Astrocyte of the hippocampus (primary cell): ENCODE results near the gene RIPK4.

Experiments used
- DNase-seq: peaks from one replicate; pipeline ENCODE4 v3.0.0; 2011; ENCODE audit warnings: low read depth, low spot score

RIPK4 gene

DNA sequence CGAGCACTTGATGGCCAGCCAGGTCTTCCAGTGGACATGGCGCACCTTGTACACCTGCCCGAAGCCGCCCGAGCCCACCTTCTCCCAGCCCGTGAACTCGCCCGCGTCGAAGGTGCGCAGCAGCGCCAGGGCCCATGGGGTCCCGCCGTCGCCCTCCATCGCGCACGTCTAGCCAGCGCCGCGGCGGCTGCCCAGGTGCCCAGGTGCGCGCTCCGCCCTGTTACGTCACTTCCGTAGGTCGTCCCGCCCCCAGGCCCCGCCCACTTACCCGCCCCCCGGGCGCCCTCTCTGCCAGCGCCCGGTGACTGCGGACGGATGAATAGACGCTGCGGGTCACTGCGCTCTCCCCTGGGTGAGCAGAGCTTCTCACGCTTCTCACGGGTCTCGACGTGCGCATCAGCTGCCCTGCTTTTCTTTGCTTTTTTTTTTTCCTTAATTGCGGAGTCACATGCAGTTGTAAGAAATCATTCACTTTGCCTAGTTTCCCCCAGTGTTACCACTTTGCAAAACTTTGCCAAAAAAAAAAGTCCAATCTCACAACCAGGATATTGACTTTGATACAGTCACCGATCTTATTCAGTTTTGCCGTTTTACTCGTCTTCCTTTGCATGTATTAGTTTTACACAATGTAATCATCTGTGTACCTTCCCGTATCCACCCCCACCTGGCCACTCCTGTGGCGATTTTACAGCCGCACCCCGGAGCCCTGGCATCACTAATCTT lies at the start of gene RIPK4:
TSS of gene RIPK4 (minus strand) at position 170 of the 723 bp plus-strand sequence. CDS start at position 159, 11 bp downstream.
- DNase-seq = peak; percentile 87

DNA sequence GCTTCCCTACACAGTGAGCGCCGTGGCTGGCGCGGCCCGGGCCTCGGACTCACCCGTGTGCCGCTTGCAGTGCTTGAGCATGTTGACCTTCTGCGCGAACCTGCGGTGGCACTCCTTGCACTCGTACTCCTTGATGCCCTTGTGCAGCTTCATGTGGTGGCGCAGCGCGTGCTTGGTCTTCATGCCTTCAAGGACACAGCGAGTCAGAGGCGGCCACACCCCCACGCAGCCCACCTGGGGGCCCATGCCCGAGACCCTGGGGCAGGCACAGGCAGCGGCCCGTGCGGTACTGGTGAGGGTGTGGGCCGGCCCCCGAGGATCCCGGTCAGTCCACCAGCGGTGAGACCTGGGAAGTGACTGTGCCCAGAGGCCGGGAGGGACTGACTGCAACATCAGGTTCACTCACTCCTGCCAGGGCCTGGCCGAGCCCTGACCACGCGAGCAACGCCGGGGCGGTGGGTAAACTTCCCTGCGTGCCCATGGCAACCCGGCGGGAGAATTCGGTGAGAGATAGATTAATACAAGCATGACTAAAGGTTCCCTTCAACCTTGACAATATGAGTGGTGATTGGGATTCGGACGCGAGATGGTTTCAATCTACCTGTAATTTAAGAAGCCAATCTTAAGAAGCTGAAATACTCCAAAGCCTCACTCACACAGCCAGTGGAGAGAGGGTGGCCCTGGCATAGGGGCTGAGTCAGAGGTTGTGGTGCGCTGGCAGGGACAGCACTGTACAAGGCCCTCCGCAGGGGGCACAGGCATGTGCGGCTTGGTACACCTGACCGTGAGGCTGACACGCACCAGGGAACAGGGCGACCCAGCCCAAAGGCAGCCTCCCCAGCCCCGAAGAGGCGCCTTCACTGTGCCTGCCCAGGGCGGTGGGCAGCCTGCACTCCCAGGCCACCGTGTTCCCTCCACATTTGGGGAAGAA lies 49.1 kb upstream of the RIPK4 start:
- DNase-seq = no peak

DNA sequence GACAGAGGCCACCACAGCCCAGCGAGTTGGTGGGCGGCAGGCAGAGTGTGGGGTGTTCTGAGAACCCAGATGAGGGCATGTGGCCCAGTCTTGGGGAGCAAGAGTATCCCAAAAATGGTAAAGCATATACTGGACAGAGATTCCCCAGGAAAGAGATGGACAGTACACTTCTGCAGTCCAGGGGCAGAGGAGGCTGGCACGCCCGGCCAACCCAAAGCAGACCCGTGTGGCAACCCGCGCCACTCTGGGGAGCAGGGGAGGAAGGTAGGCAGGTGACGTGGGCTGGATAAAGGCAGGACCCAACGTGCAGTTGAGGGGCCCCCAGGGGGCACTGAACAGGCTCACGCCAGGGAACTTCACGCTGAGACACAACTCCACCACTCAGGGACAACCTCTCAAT lies 46.4 kb upstream of the RIPK4 start:
- no peak for DNase-seq

DNA sequence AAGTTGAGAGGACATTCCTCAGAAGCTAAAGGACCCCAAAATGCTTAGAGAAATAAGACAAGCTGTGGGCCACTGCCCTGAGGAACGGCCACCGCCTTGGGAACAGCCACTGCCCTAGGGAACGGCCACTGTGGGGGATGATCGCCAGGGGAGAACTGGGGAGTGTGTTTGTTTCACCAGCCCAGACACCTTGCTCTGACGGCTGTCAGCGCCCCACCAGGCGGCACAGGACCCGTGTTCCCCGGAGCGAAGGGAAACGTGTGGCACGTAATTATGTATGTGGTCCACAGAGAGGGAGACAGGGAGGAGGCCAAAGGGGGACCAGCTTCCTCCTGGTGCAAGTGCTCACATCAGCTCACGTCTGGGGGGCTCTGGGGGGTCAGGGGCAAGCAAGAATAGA lies 45.8 kb upstream of the RIPK4 start:
- DNase-seq = no peak

DNA sequence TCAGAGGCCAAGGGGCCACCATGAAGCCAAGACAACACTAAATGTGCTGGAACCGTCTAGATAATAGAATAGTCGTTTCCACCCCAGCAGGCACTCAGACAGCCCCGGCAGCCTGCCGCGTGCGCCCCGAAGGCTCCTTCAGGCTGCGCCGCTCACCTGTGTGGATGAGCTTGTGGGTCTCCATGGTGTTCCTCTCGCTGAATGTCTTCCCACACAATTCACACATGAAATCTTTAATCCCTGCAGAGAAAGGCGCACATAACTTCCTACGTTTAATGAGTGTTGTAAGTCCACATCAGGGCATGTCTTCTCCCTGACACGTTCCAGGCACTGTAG lies 43.7 kb upstream of the RIPK4 start:
- no peak for DNase-seq

DNA sequence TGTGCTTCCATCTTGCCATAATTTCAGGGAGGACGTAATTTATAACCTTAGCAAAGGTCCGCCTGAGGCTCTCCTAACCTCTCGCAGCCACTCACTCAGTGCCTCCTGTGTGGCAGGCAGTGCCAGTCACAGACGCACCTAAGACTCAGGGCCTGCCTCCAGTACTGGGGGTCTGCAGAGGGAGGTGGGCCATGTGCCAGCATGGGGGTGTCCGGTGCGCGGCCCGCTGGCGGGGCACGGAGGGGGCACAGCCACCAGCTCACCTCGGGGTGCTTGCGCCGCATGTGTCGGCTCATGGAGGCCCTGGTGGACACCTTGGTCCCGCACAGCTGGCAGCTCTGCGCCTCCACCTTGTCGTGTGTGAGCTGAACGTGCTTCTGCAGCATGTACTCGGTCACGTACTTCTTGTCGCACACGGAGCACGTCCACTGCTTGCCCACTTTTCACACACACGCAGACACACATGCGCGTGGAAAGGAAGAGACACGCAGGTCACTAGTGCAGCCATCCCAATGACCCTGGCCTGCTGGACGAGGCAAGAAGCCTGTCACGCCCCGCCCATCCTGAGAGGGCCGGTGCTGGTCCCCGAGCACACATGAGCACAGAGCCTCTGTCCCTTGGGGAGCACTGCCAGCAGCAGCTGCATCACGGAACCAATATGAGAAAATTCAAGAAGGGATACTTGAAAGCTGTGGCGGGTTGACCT lies 43.2 kb upstream of the RIPK4 start:
- no peak for DNase-seq

DNA sequence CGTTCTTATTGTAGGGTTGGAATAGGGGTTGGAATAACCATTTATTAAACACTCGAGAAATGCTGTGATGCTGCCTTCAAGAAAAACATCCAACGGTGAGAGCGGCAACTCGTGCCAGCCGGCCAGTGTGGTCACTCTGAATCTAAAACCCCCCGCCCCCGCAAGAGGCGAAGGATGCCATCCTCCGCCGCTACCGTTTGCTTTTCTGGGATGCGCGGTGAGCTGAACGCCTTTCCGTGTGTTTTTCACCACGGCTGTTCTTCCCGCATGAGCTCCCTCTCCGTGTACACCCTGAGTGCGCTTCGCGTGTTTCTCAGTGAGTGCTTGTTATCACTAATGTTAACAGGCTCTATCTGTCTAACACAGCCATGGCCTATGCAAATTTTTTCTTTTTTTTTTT lies 42.0 kb upstream of the RIPK4 start:
- DNase-seq = no peak

DNA sequence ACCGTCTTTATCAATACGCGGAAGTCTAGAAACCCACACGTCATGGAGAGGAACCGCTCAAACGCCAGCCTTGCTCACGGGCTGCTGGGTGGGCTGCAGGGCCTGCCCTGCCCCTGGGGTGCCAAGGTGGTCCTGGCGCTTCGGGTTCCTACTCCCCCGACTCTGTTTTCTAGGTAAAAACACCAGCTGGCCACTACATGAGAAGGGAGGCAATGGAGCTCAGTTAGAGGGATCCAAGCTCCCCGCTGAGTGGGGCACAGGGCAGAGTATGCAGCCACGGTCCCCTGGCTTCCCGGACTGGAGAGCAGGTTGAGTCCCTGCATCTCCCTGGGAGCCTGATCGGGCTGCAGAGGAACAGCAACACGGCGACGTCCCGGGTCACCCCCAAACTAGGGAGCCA lies 41.2 kb upstream of the RIPK4 start:
- DNase-seq = no peak

DNA sequence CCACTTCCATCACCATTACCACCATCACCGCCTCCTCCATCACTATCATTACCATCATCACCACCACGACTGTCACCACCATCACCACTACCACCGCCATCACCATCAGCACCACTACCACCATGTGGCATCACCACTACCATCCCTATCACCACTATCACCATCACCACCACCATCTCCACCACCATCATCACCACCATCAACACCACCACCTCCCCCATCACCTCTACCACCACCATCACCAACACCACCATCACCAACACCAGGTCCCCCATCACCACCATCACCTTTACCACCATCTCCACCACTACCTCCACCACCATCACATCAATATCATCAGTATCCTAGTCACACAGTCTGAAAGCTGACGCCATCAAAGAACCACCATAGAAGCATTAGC lies 39.9 kb upstream of the RIPK4 start:
- DNase-seq = no peak

DNA sequence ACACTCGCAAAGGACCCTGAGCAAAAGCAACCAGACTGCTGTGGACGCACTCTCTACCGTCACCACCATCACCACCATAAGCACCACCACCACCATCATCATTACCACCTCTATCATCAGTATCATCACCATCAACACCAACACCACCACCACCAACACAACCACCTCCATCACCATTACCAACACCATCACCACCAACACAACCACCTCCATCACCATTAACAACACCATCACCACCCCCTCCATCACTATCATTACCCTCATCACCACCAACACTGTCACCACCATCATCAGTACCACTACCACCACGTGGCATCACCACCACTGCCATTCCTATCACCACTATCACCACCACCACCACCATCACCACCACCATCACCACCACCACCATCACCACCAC lies 38.8 kb upstream of the RIPK4 start:
- DNase-seq = no peak

DNA sequence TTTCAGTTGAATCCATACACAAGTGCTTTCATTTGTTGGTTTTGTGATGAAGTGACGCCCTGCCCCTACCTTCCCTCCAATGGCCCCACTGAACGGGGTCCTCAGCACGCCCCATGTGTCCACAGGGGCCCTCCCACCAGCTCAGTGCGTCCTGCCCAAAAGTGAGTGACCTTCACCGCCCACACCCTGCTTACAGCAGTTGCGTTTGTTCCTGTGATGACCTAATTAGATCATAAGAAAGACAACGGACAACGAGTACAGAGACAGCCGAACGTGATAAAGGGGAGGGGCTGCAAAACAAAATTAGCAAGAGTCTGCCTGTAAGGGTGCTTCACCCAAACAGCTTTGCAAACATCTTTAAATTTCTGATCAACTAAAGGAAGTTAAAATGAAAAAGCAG lies 38.2 kb upstream of the RIPK4 start:
- DNase-seq = no peak

DNA sequence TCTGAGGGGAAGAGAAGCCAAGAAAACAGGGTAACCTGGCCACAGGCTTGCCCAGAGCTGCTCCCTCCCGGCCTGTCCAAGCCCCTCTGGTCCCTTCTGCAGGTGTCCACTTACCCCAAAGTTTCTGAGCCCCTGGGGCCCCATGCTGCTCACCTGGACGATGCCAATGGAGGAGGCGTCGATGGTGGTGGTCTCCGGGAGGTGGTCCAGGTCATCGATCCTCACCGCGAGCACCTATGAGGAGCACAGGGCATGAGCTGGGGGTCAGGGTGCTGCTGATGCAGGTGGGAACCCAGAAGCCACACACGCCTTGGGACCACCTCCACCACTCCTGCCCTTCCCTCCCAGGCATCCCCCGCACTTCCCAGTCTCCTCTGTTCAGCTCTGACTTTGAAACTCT lies 37.5 kb upstream of the RIPK4 start:
- no peak for DNase-seq

DNA sequence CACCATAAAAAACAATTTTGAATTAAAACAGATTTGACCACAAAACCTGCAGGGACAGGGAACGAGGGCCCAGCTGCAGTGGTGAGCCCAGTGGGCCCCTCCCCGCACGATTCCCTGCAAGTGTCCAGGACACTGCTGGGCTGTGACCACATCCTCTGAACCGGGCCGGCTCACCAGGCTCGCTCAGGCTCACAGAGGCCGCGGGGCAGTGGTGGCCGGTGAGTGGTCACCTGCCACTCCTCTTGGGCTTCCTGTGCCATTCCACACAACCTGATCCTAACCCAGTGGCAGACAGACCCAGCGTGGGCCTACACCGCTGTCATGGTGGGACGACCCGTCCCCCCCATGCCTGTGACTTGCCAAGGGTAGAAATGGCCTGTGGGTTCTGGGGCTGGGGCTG lies 36.5 kb upstream of the RIPK4 start:
- DNase-seq = no peak

DNA sequence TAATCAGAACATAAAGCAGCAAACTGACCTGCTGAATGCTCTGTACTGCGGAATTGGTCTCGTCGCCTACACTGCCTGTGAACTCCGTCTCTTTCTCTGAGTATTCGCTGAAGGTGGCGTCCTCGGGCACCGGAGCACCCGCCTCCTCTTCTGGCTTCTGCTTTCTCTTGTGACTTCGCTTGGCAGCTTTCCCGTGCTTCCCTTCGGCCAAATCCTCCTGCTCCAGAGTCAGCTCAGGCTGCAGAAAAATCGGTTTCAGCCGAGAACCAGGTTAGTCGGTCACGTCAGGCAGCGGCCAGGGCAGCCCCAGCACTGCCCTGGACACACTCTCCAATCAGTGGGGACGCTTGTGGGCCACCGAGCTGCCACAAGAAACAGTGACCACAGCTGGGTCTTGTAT lies 35.8 kb upstream of the RIPK4 start:
- peak; percentile 27 for DNase-seq

DNA sequence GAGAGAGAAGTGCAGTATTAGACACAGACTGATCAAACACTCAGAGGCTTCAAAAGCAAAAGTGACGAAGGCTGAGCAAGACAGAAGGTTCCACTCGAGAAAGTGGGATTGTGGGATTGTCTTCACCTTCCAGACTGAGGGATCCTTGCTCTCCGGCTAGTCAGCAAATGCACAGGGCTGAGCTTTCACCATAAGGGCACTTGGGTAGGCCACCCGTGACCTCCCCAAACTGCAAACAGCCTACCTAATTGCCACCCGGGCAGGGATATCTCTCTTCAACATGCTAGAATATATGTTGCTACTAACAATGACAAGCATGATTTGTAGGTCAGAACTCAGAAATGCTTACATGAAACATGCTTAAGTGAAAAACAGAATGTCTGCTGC lies 35.3 kb upstream of the RIPK4 start:
- DNase-seq = no peak

DNA sequence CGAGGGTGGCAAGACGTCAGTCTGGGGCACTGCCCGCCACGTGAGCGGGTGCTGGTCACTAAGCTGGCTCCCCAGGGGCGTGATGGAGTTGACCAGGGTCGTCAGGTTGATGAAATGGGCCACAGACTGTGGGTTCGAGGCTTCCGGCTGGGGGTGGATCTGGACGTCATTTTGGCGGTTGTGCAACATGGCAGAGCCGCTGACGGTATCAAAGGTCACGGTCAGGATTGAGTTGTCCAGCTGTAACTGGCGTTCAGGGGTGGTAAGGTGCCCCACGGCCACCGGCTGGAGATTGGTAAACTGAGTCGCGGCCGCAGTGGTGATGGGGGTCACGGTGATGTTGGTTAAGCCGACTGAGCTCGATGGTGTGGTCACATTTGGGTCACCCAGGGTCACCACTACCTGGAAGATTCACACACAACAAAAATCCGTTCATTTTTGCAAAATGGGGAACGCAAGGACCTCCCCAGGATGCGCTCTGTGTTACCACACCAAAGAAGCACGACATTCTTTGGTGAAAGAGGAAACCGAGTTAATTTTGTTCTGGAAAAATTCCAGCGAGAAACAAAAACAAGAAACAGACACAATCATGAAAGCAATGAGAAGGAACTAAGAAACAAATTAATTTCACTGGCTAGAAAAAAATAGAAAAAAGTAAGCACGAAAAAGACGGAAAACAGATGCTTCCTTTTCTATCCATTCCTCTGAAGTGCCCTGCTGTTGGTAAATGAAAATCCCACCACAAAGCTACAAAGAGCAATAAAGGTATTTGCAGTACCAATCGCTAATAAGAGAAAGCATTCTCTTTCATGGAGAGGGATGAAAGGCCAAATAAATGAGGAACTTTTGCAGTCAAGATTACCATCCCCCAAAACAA lies 34.7 kb upstream of the RIPK4 start:
- DNase-seq = no peak

DNA sequence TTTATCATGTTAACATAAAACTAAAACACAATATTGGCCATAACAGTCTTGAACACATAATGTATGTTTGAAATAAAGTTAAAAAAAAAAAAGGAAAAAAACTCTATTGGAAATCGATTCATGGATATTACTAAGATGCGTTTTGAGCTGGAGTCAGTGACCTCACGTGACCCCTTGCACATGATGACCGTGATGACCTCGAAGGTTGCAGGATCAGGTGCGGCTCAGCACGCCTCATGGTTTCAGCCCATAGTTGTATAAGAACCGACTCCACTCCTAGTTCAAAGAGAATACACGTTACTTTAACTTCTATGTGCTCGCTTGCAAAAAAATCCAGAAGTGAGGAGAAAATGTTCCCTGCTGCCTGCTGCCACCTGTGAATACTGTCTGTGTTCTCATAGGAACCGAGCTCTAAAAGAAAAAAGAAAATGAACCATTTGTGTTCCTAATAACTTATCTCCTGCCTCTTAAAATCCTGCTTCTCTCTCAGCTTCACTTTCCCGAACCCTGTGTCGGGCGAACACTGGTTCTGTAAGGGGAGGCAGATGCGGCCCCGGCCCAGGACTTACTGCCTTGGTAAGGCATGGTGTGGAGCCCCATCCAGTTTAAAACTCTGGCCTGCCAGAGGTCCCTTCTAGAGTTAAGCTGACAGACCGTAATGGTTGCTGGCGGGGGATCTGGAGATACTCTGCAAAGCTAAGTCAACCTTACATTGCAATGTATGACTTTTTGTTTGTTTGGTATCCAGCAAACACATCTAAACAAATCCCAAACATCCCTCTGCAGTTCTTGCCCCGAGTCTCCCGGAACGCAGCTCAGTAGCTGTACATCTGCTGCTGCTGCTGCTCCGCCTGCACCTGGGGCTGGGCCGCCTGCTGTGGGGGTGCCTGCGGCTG lies 33.8 kb upstream of the RIPK4 start:
- no peak for DNase-seq

DNA sequence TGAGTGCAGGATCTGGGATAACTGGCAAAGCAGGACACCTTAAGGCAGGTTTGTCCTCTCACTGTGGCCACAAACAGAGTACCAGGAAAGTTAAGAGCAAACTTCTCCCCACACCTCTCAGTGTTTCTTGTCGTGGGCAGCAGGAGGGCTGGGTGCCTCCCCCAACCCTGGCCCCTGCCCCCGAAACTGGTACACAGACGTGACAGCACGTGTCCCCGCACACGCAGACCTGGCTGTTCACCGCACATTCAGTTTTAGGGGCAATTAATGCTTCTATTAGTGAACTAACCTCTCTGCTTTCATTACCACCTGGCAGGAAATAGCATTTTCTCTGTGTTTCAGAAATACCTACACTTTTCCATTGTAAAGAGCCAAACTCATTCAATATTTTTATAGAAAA lies 32.9 kb upstream of the RIPK4 start:
- no peak for DNase-seq

DNA sequence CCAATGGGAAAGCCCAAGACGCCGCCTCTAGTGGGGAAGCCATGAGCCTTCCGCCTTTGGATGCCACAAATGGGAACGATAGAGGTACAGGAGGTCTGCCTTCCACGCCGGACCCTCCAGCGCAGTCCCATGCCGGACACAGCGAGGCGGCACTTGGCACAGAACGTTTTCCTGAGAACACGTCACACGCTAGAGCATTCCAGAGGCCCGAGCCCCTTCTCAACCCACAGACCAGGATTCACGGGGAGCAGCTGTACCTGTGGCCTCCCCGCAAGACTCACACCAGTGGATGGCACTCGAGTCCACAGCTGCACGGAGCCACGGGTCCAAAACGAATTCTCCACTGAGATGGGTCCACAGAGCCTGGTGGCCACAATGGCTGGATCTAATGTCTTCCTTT lies 31.5 kb upstream of the RIPK4 start:
- no peak for DNase-seq

DNA sequence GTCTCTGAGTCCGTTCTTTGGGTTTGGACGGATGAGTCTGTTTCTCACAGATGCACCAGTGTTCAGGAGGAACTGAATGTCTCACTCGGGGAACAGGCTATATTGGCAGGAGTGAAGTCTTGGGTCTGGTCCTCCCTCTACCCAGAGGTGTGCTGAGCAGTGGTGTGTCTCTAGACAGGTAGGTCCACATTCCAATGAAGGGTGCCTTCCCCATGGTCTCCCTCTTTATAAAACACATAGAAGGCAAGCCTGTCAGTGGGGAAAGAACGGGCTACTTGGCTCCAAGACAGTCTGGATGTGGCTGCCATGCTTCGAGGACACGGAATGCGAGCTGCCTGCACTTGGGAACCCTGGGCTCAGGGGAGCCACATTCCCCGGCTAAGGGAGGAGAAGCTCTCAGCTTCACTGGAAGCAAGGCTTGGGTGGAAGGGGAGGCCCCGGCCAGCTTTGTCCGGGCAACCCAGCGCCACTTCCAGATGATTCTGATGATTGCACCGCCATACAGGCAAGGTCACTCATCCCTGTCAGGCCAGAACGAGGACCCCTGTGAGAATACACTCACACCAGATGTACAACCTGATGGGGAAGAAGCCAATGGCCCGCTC lies 29.7 kb upstream of the RIPK4 start:
- no peak for DNase-seq
